HCT116 (cell line): ENCODE measurements around the gene PCAT7. TPM values are rescaled to one million over a fixed set of nuclear protein-coding genes. Genes with fewer than 3 reads are reported as not detected.
"Not testable (repeated sequence)": the region's sequence is repeated elsewhere in the genome, so short reads cannot be mapped to it uniquely, and the experiment has no call there.

Source experiments
- ATAC-seq: fragments of 200-7000 bp; cut with Tn5 transposase; 2 replicates; pipeline ENCODE4 v1.9.1; 2020; ENCODE audit warnings: mild to moderate bottlenecking, moderate library complexity
- BruUV-seq: library from RNA; stranded (reverse); fragments of 400-500 nt; replicated peaks from 2 replicates; lab custom pipeline; 2021; lab: Mats Ljungman, UMichigan
- CTCF ChIA-PET: fragments of 300-600 bp; sonication (Branson Sonifier 250); formaldehyde crosslinking; loops from one replicate; lab custom pipeline; 2021; ENCODE audit warnings: antibody characterized with exemption; lab: Charles Lee
- POLR2A ChIA-PET: fragments of 300-600, 350-600 bp; sonication (Branson Sonifier 250); formaldehyde crosslinking; loops from one replicate; lab custom pipeline; 2021; ENCODE audit warnings: antibody characterized with exemption; lab: Charles Lee
- RAD21 ChIA-PET, 2 experiments: fragments of 300-600 bp; sonication (Branson Sonifier 250); formaldehyde crosslinking; loops; one replicate each; lab custom pipeline; 2023; ENCODE audit warnings: low total read pairs in 2 of 2; ENCODE audit not compliant: uncharacterized antibody in 2 of 2, unreplicated experiment in 2 of 2, low non-redundant PET in 1 of 2; lab: Charles Lee
- DNase-seq: peaks from one replicate; pipeline ENCODE4 v3.0.0-alpha.2; 2010; ENCODE audit warnings: low read depth, low spot score
- H2AFZ ChIP-seq: fragments of 200-600 bp; shearing (Covaris generic), sonication (generic); 2 replicates; pipeline ENCODE4 v1.6.1; 2017; ENCODE audit warnings: low read depth, mixed run types, mixed read lengths, antibody characterized with exemption, low read length; ENCODE audit not compliant: poor library complexity, severe bottlenecking
- H3K27ac ChIP-seq: 2 replicates; pipeline ENCODE4 v1.5.1; 2012; ENCODE audit warnings: low read depth, low read length
- H3K27me3 ChIP-seq: fragments of 200-600 bp; sonication (generic); 2 replicates; pipeline ENCODE4 v1.6.1; 2016; ENCODE audit warnings: mixed run types, low read length, mixed read lengths; ENCODE audit not compliant: insufficient read depth
- H3K36me3 ChIP-seq, 2 experiments: fragments of 200-500 bp in 1 of 2; fragments of 200-600 bp in 1 of 2; sonication (Bioruptor generic) in 1 of 2; sonication (generic) in 1 of 2; 2 replicates each; pipeline versions ENCODE4 v1.5.1 to v1.6.1; 2014 to 2016; ENCODE audit warnings: low read length in 2 of 2, inconsistent platforms in 1 of 2, mixed read lengths in 1 of 2, mixed run types in 1 of 2; ENCODE audit not compliant: insufficient read depth in 2 of 2, control insufficient read depth in 1 of 2
- H3K4me1 ChIP-seq, 2 experiments: fragments of 200-600 bp in 1 of 2; sonication (generic) in 1 of 2; 2 replicates each; pipeline versions ENCODE4 v1.5.1 to v1.6.1; 2012 to 2017; ENCODE audit warnings: low read length in 2 of 2, inconsistent platforms in 1 of 2, mild to moderate bottlenecking in 1 of 2, mixed read lengths in 1 of 2, mixed run types in 1 of 2, moderate library complexity in 1 of 2; ENCODE audit not compliant: insufficient read depth in 2 of 2, control insufficient read depth in 1 of 2
- H3K4me2 ChIP-seq: fragments of 200-600 bp; sonication (generic); 2 replicates; pipeline ENCODE4 v1.6.1; 2017; ENCODE audit warnings: mixed run types, low read length, mixed read lengths
- H3K4me3 ChIP-seq, 2 experiments: fragments of 200-600 bp in 1 of 2; sonication (generic) in 1 of 2; replicated peaks in 1 of 2; 2 replicates each; pipeline ENCODE4 v1.5.1; 2011 to 2016; ENCODE audit warnings: low read length in 2 of 2, control low read depth in 1 of 2, low read depth in 1 of 2, mild to moderate bottlenecking in 1 of 2, mixed read lengths in 1 of 2, mixed run types in 1 of 2
- H3K79me2 ChIP-seq: fragments of 200-600 bp; sonication (generic); 2 replicates; pipeline ENCODE4 v1.6.1; 2017; ENCODE audit warnings: mild to moderate bottlenecking, mixed run types, low read length, moderate library complexity, mixed read lengths; ENCODE audit not compliant: insufficient read depth
- H3K9ac ChIP-seq: fragments of 200-600 bp; sonication (generic); 2 replicates; pipeline ENCODE4 v1.6.1; 2016; ENCODE audit warnings: low read length, mixed read lengths
- H3K9me2 ChIP-seq: fragments of 200-600 bp; sonication (generic), shearing (Covaris generic); 2 replicates; pipeline ENCODE4 v1.6.1; 2017; ENCODE audit warnings: mixed run types, mild to moderate bottlenecking, moderate library complexity; ENCODE audit not compliant: insufficient read depth
- H3K9me3 ChIP-seq, 2 experiments: fragments of 200-500 bp in 1 of 2; fragments of 200-600 bp in 1 of 2; sonication (Bioruptor generic) in 1 of 2; sonication (generic) in 1 of 2; 2 replicates each; pipeline ENCODE4 v1.6.1; 2014 to 2017; ENCODE audit warnings: low read length in 2 of 2, mixed read lengths in 2 of 2, inconsistent platforms in 1 of 2, low read depth in 1 of 2, mild to moderate bottlenecking in 1 of 2, mixed run types in 1 of 2, moderate library complexity in 1 of 2; ENCODE audit not compliant: control insufficient read depth in 1 of 2, insufficient read depth in 1 of 2
- H4K20me1 ChIP-seq: fragments of 200-600 bp; sonication (generic), shearing (Covaris generic); 2 replicates; pipeline ENCODE4 v1.6.1; 2017; ENCODE audit warnings: mixed run types, mild to moderate bottlenecking, moderate library complexity; ENCODE audit not compliant: insufficient read depth
- CBX3 ChIP-seq: IDR thresholded peaks from 2 replicates; pipeline ENCODE4 v1.6.1; 2012; ENCODE audit warnings: low read depth
- EZH2phosphoT487 ChIP-seq: fragments of 200-600 bp; IDR thresholded peaks from 2 replicates; pipeline ENCODE4 v1.6.1; 2018; ENCODE audit warnings: antibody characterized with exemption, borderline replicate concordance
- FOSL1 ChIP-seq: IDR thresholded peaks from 2 replicates; pipeline ENCODE4 v1.6.1; 2012; ENCODE audit warnings: low read depth
- MAX ChIP-seq: IDR thresholded peaks from 2 replicates; pipeline ENCODE4 v1.6.1; 2012
- SIN3A ChIP-seq: IDR thresholded peaks from 2 replicates; pipeline ENCODE4 v1.6.1; 2012; ENCODE audit warnings: low read depth
- SRF ChIP-seq: IDR thresholded peaks from 2 replicates; pipeline ENCODE4 v1.6.1; 2012; ENCODE audit warnings: low read depth
- TCF7L2 ChIP-seq: IDR thresholded peaks from 2 replicates; pipeline ENCODE4 v1.7.0; 2011; ENCODE audit warnings: borderline replicate concordance, inconsistent platforms; ENCODE audit not compliant: insufficient read depth, insufficient read length; ENCODE audit errors: extremely low read depth
- YY1 ChIP-seq: IDR thresholded peaks from 2 replicates; pipeline ENCODE4 v1.6.1; 2011; ENCODE audit warnings: low read length, low read depth, moderate library complexity, mild to moderate bottlenecking; ENCODE audit not compliant: insufficient replicate concordance; ENCODE audit errors: extremely low read depth
- ZBTB33 ChIP-seq: IDR thresholded peaks from 2 replicates; pipeline ENCODE4 v1.6.1; 2011; ENCODE audit warnings: mild to moderate bottlenecking, low read length, moderate library complexity; ENCODE audit not compliant: insufficient replicate concordance; ENCODE audit errors: extremely low read depth
- ZFX ChIP-seq: fragments of 450-650 bp; IDR thresholded peaks from 2 replicates; pipeline ENCODE4 v1.6.1; 2017
- intact Hi-C: fragments of 100-400 bp; cut with micrococcal nuclease; formaldehyde crosslinking; loops from 2 replicates; pipeline ENCODE4 v1.10.0; 2022
- total RNA-seq: library from RNA; stranded (reverse); gene quantifications from one replicate; pipeline ENCODE4 v1.2.1, GENCODE V29; 2021; ENCODE audit not compliant: unreplicated experiment

PCAT7 gene
- total RNA-seq, 1 experiment from 2014 or later: 3.8 TPM

- no peak for TF ChIP-seq ZBTB33
- no peak for TF ChIP-seq ZFX
- no peak for TF ChIP-seq YY1
- TF ChIP-seq TCF7L2: no peak
- TF ChIP-seq EZH2phosphoT487: no peak
- no peak for TF ChIP-seq FOSL1
- no peak for TF ChIP-seq MAX
- TF ChIP-seq CBX3: no peak
- TF ChIP-seq SIN3A: no peak
- no peak for TF ChIP-seq SRF
- H3K4me2 ChIP-seq: no peak overlapping the region
- intact Hi-C loops: no loop called here
- no peaks in the 10 kb centered on the region for H3K79me2 ChIP-seq
- no peaks in the 10 kb centered on the region for H3K36me3 ChIP-seq
- no peaks in the 10 kb centered on the region for H3K4me1 ChIP-seq
- no peak for ATAC-seq
- ChIA-PET POLR2A (no interaction called here), CTCF (no interaction called here), RAD21 (no interaction called here)
- DNase-seq: no peak
- no peak overlapping the region for H3K9ac ChIP-seq
- no peaks in the 10 kb centered on the region for H3K9me2 ChIP-seq
- no peak overlapping the region for H2AFZ ChIP-seq
- H3K4me3 ChIP-seq: no peak overlapping the region
- BruUV-seq: no TSS peak
- no peaks in the 10 kb centered on the region for H4K20me1 ChIP-seq
- no peaks in the 10 kb centered on the region for H3K9me3 ChIP-seq
- no peak overlapping the region for H3K27ac ChIP-seq
- 0 out of 2 replicates have a peak, but pooled peaks cover 5% of the 10 kb centered on the region for H3K27me3 ChIP-seq
Observed at GRCh38 chr9:94591876-94592275, 37.0 kb downstream of the PCAT7 start.

- H3K27me3 ChIP-seq, H3K4me2 ChIP-seq, POLR2A ChIA-PET, ATAC-seq, BruUV-seq, H4K20me1 ChIP-seq, DNase-seq, H3K9ac ChIP-seq, H2AFZ ChIP-seq, H3K4me3 ChIP-seq, H3K79me2 ChIP-seq, RAD21 ChIA-PET, CTCF ChIA-PET, H3K27ac ChIP-seq, intact Hi-C loops, H3K9me3 ChIP-seq, H3K36me3 ChIP-seq, H3K9me2 ChIP-seq, H3K4me1 ChIP-seq: not testable (repeated sequence)
Observed at GRCh38 chr9:94592683-94593082, 37.8 kb downstream of the PCAT7 start.
